Urinary bladder (tissue), 4 donors: ENCODE results near the gene SV2A. TPM values are rescaled to one million over a fixed set of nuclear protein-coding genes. Genes with fewer than 3 reads are reported as not detected.
"Not testable (repeated sequence)": the region's sequence is repeated elsewhere in the genome, so short reads cannot be mapped to it uniquely, and the experiment has no call there.

Source experiments
- DNase-seq: peaks from one replicate; pipeline ENCODE4 v3.0.0-alpha.2; 2015; ENCODE audit errors: extremely low spot score
- H3K27ac ChIP-seq: one replicate; pipeline ENCODE4 v1.5.1; 2013; ENCODE audit warnings: low read depth, mild to moderate bottlenecking, moderate library complexity
- H3K36me3 ChIP-seq: one replicate; pipeline ENCODE4 v1.6.1; 2013; ENCODE audit warnings: mild to moderate bottlenecking, moderate library complexity; ENCODE audit not compliant: insufficient read depth
- H3K4me1 ChIP-seq: one replicate; pipeline ENCODE4 v1.6.1; 2013; ENCODE audit warnings: mild to moderate bottlenecking, moderate library complexity; ENCODE audit not compliant: insufficient read depth
- H3K4me3 ChIP-seq: one replicate; pipeline ENCODE4 v1.5.1; 2013; ENCODE audit warnings: low read depth, low read length
- WGBS: extraction: QIAGEN DNeasy Blood & Tissue Kit; methylation state at CpG from one replicate; pipeline ENCODE4 v1.1.7; 2013; 5-methylcytosine and 5-hydroxymethylcytosine counted together
- polyA plus RNA-seq: library from polyadenylated mRNA; stranded (reverse); fragments of 200-250 nt; gene quantifications from one replicate; pipeline ENCODE4 v1.2.3, GENCODE V29; 2013
- total RNA-seq: library from RNA; depleted of rRNA; stranded (reverse); fragments of >200 nt; gene quantifications from one replicate; pipeline ENCODE4 v1.2.3, GENCODE V29; 2014
- donor health status: healthy with polysubstance abuse.
- donor health status: healthy.

Gene SV2A
- total RNA-seq (5.5 TPM), polyA plus RNA-seq (7.3 TPM)

- under 1% methylated on average over 24 of the region's 24 CpGs for WGBS
- DNase-seq = no peak
These were observed at the start of gene SV2A for GRCh38 chr1:149917571-149918144. SV2A (minus strand) TSS chr1:149917844; CDS start chr1:149913840, 4,004 bp downstream.

DNA sequence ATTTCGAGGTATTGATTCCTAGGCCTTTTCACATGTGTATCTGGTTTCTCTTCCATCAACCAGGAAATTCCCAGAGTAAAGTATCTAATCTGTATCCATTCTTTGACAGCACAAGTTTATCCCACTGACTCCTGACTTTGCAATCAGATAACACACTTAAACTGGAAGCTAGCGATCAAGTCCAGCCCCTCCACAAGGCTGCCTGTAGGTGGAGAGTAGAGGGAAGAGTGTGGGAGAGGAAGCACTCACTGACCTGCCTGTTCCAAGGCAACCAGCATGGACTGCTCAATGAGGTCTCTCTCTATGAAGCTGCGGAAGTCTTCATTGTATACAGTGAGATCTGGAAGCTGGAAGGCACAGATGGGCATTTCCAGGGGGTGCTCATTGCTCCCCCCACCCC lies 49.4 kb upstream of the SV2A start:
- no peak overlapping the region for H3K4me3 ChIP-seq
- peaks cover 11% of the 10 kb centered on the region for H3K36me3 ChIP-seq
- no peak for DNase-seq
- H3K4me1 ChIP-seq = no peaks in the 10 kb centered on the region
- 82% methylated on average over 3 of the region's 3 CpGs for WGBS
- no peak overlapping the region for H3K27ac ChIP-seq

More at GRCh38 chr1:149917571-149918144, at the start of gene SV2A:
- no peak within 1 kb of the TSS for H3K27ac ChIP-seq
- no peaks in the 10 kb centered on the region for H3K4me1 ChIP-seq
- peak within 1 kb of the TSS; percentile 51 for H3K4me3 ChIP-seq
- H3K36me3 ChIP-seq = no peaks in the 10 kb centered on the region

GRCh38 chr1:149966405-149966804 lies 48.8 kb upstream of the SV2A start:
- no peak for DNase-seq

DNA sequence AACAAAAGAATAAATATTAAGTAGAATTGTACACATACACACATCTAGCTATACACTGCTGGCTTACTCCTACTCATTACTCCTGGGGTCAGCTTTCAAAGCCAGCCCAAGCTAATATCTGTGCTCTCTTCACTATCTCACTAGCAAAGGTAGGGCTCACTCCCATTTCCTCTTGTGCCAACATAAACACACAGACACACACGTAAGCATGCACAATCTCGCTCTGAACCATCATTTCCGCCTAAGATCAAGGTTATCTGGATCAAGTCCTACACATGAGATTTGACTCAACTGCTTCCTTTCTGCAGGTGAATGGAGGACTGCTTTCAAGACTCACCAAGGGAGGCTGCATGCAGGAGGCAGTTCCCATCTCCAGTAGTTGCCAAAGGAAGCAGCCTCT lies 47.8 kb upstream of the SV2A start:
- Histone ChIP-seq H3K36me3 (peaks cover 7% of the 10 kb centered on the region), H3K4me1 (no peaks in the 10 kb centered on the region), H3K4me3 (no peak overlapping the region), H3K27ac (no peak overlapping the region)
- whole genome bisulfite sequencing = 83% methylated on average over 3 of the region's 3 CpGs
- no peak for DNase-seq

More at GRCh38 chr1:149966405-149966804, 48.8 kb upstream of the SV2A start:
- no peaks in the 10 kb centered on the region for H3K4me1 ChIP-seq
- WGBS = 66% methylated on average over 1 of the region's 1 CpG
- H3K4me3 ChIP-seq = no peak overlapping the region
- H3K27ac ChIP-seq = no peak overlapping the region
- H3K36me3 ChIP-seq = peaks cover 9% of the 10 kb centered on the region

GRCh38 chr1:149963358-149963757 lies 45.7 kb upstream of the SV2A start:
- 59% methylated on average over 3 of the region's 3 CpGs for WGBS
- Histone ChIP-seq H3K27ac (no peak overlapping the region), H3K36me3 (peaks cover 5% of the 10 kb centered on the region), H3K4me3 (no peak overlapping the region), H3K4me1 (no peaks in the 10 kb centered on the region)
- DNase-seq = no peak

DNA sequence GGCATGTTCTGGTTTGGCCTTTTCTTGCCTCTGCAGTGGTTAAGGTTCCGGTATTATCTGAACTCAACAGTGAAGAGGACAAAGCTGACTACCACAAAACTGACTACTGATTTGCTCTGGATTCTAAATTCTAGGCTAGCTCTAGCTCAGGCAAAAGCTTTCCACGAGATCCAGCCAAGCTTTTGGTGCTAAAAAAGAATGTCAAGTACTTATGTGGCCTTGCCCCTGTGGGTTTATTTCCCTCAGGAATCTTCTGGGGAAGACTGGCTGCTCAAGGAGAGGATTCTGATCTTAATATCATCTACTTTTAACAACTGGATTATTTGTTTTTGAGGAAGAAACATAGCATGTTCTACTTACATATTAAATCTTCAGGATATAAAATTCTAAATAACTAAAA lies 45.1 kb upstream of the SV2A start:
- 76% methylated on average over 2 of the region's 2 CpGs for WGBS
- peaks cover 8% of the 10 kb centered on the region for H3K36me3 ChIP-seq
- H3K4me3 ChIP-seq = no peak overlapping the region
- peak overlapping the region; percentile 61 for H3K27ac ChIP-seq
- DNase-seq = no peak
- no peaks in the 10 kb centered on the region for H3K4me1 ChIP-seq

GRCh38 chr1:149962039-149962647 lies 44.5 kb upstream of the SV2A start:
- H3K27ac ChIP-seq = no peak overlapping the region
- H3K4me1 ChIP-seq = no peaks in the 10 kb centered on the region
- H3K4me3 ChIP-seq = no peak overlapping the region
- H3K36me3 ChIP-seq = peaks cover 8% of the 10 kb centered on the region
- WGBS = 24% methylated on average over 3 of the region's 3 CpGs
- DNase-seq = no peak

GRCh38 chr1:149957548-149957947 lies 39.9 kb upstream of the SV2A start:
- WGBS = 98% methylated on average over 14 of the region's 14 CpGs
- not testable (repeated sequence) for DNase-seq, H3K27ac ChIP-seq, H3K4me3 ChIP-seq, H3K36me3 ChIP-seq, H3K4me1 ChIP-seq

GRCh38 chr1:149949911-149950310 lies 32.3 kb upstream of the SV2A start:
- Histone ChIP-seq H3K27ac (no peak overlapping the region), H3K4me1 (no peaks in the 10 kb centered on the region), H3K36me3 (peaks cover 2% of the 10 kb centered on the region), H3K4me3 (no peak overlapping the region)
- DNase-seq = no peak
- 81% methylated on average over 6 of the region's 6 CpGs for WGBS

- WGBS = 88% methylated on average over 4 of the region's 4 CpGs
- H3K27ac ChIP-seq = no peak overlapping the region
These were observed 27.6 kb upstream of the SV2A start for GRCh38 chr1:149945206-149945605.

GRCh38 chr1:149942885-149943284 lies 25.2 kb upstream of the SV2A start:
- H3K27ac ChIP-seq = no peak overlapping the region
- H3K36me3 ChIP-seq = no peaks in the 10 kb centered on the region
- 46% methylated on average over 3 of the region's 3 CpGs for WGBS
- H3K4me3 ChIP-seq = no peak overlapping the region
- no peaks in the 10 kb centered on the region for H3K4me1 ChIP-seq
- DNase-seq = no peak

More at GRCh38 chr1:149945206-149945605, 27.6 kb upstream of the SV2A start:
- no peak for DNase-seq
- no peaks in the 10 kb centered on the region for H3K36me3 ChIP-seq
- no peak overlapping the region for H3K4me3 ChIP-seq
- H3K4me1 ChIP-seq = no peaks in the 10 kb centered on the region

- 19% methylated on average over 5 of the region's 5 CpGs for WGBS
- H3K4me1 ChIP-seq = no peaks in the 10 kb centered on the region
- H3K4me3 ChIP-seq = no peak overlapping the region
- H3K27ac ChIP-seq = no peak overlapping the region
- no peaks in the 10 kb centered on the region for H3K36me3 ChIP-seq
- DNase-seq = no peak
These were observed 24.6 kb upstream of the SV2A start for GRCh38 chr1:149942207-149942606.

DNA sequence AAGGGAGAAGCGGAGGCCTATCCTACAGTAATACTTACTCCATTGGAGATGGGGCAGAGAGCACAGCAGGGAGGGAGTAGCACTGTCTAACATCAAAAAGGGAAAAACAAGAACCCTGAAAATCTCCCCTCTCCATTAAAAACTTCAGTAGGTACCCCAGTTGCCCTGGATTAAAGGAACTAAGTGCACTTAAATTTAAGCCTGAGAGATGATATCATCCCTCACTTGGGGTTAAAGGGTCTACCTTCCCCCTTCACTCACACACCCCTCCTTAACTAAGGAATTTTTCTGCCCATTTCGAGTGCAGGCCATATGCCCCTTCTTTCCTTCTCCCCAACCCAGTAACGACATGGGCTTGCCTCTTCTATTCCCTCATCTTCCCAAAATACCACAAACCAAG lies 22.8 kb upstream of the SV2A start:
- H3K36me3 ChIP-seq = no peaks in the 10 kb centered on the region
- 79% methylated on average over 3 of the region's 3 CpGs for WGBS
- no peak overlapping the region for H3K27ac ChIP-seq
- H3K4me3 ChIP-seq = no peak overlapping the region
- H3K4me1 ChIP-seq = no peaks in the 10 kb centered on the region
- no peak for DNase-seq

DNA sequence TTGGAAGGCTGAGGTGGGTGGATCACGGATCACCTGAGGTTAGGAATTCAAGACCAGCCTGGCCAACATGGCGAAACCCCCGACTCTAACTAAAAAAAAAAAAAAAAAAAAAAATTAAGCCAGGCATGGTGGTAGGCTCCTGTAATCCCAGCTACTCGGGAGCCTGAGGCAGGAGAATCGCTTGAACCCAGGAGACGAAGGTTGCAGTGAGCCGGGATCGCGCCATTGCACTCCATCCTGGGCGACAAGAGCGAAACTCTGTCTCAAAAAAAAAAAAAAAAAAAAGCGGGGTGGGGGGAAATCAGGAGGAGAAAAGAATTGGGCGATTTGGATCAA lies 21.0 kb upstream of the SV2A start:
- H3K27ac ChIP-seq = peak overlapping the region; percentile 48
- 47% methylated on average over 13 of the region's 13 CpGs for WGBS
- not testable (repeated sequence) for DNase-seq, H3K36me3 ChIP-seq, H3K4me1 ChIP-seq
- H3K4me3 ChIP-seq = peak overlapping the region; percentile 28
